HG03457 (cell line): ENCODE results near the gene BICDL1.

Source experiments
- ATAC-seq: cut with Tn5 transposase; IDR thresholded peaks from one replicate; pipeline ENCODE4 v1.9.1; 2021; ENCODE audit warnings: moderate number of reproducible peaks; ENCODE audit not compliant: unreplicated experiment

The BICDL1 gene

GRCh38 chr12:120048263-120048662 lies 59.2 kb downstream of the BICDL1 start:
- no peak for ATAC-seq

- ATAC-seq = no peak
Observed at GRCh38 chr12:120049426-120049825, 60.4 kb downstream of the BICDL1 start.

- ATAC-seq = no peak
Observed at GRCh38 chr12:120051535-120051934, 62.5 kb downstream of the BICDL1 start.

GRCh38 chr12:120054293-120054692 lies 65.3 kb downstream of the BICDL1 start:
- no peak for ATAC-seq

- ATAC-seq = no peak
Observed at GRCh38 chr12:120055231-120056000, 66.4 kb downstream of the BICDL1 start.

GRCh38 chr12:120056739-120057138 lies 67.7 kb downstream of the BICDL1 start:
- no peak for ATAC-seq

GRCh38 chr12:120060196-120060595 lies 71.2 kb downstream of the BICDL1 start:
- no peak for ATAC-seq

GRCh38 chr12:120060717-120061116 lies 71.7 kb downstream of the BICDL1 start:
- ATAC-seq = no peak

GRCh38 chr12:120061575-120062214 lies 72.7 kb downstream of the BICDL1 start:
- ATAC-seq = no peak

- no peak for ATAC-seq
Observed at GRCh38 chr12:120062976-120063579, 74.0 kb downstream of the BICDL1 start.

GRCh38 chr12:120064054-120064940 lies 75.3 kb downstream of the BICDL1 start:
- no peak for ATAC-seq

- ATAC-seq = no peak
Observed at GRCh38 chr12:120065472-120065871, 76.4 kb downstream of the BICDL1 start.

GRCh38 chr12:120066341-120066740 lies 77.3 kb downstream of the BICDL1 start:
- no peak for ATAC-seq

GRCh38 chr12:120067084-120067869 lies 78.2 kb downstream of the BICDL1 start:
- no peak for ATAC-seq

GRCh38 chr12:120067901-120068300 lies 78.9 kb downstream of the BICDL1 start:
- ATAC-seq = no peak

- ATAC-seq = no peak
Observed at GRCh38 chr12:120069278-120069677, 80.2 kb downstream of the BICDL1 start.

- ATAC-seq = no peak
Observed at GRCh38 chr12:120071493-120072020, 82.5 kb downstream of the BICDL1 start.

- no peak for ATAC-seq
Observed at GRCh38 chr12:120072472-120073249, 83.6 kb downstream of the BICDL1 start.

GRCh38 chr12:120075034-120075616 lies 86.1 kb downstream of the BICDL1 start:
- no peak for ATAC-seq
